AG04449 (cell line): ENCODE results near the gene CABP7.

Source experiments
- CTCF ChIA-PET: fragments of 350-600 bp; formaldehyde crosslinking; extraction: SDS; loops from one replicate; lab custom pipeline; 2021; ENCODE audit warnings: antibody characterized with exemption; lab: Yijun Ruan, JAX
- POLR2A ChIA-PET: fragments of 400-600, 350-600 bp; formaldehyde crosslinking; extraction: SDS; loops from one replicate; lab custom pipeline; 2020; ENCODE audit warnings: antibody characterized with exemption, inconsistent platforms; lab: Yijun Ruan, JAX
- DNase-seq: peaks from one replicate; pipeline ENCODE4 v3.0.0-alpha.2; 2010; ENCODE audit warnings: low read depth, low spot score
- H3K4me3 ChIP-seq: 2 replicates; pipeline ENCODE4 v1.5.1; 2011; ENCODE audit warnings: low read depth, mild to moderate bottlenecking, control low read depth, low read length
- TF ChIP-seq, protein P1 (sequence below): IDR thresholded peaks from one replicate; pipeline ENCODE4 v1.5.1; 2011; ENCODE audit warnings: mild to moderate bottlenecking, moderate library complexity, low read length, control low read depth, inconsistent platforms; ENCODE audit not compliant: insufficient read depth; ENCODE audit errors: missing control alignments

The CABP7 gene

DNA sequence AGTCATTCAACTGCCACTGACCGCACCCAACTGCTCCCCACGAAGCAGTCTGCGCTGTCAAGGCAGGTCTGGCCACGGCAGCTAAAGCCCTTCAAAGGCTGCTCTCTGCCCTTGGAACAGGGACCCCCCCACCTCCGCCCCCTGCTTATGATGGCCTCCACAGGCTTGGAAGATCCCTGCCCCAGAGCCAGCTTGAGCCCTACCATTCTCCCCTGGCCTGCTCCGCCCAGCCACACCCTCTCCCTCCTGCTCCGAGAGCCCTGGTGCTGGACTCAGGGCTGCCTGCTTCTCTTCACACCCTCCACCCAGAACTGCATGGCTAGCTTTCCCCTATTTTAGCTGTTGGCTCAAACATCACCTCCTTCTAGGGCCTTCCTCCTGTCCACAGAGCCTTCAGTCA lies 28.0 kb downstream of the CABP7 start:
- no peak overlapping the region for H3K4me3 ChIP-seq
- no peak for DNase-seq
- TF ChIP-seq, protein P1, sequence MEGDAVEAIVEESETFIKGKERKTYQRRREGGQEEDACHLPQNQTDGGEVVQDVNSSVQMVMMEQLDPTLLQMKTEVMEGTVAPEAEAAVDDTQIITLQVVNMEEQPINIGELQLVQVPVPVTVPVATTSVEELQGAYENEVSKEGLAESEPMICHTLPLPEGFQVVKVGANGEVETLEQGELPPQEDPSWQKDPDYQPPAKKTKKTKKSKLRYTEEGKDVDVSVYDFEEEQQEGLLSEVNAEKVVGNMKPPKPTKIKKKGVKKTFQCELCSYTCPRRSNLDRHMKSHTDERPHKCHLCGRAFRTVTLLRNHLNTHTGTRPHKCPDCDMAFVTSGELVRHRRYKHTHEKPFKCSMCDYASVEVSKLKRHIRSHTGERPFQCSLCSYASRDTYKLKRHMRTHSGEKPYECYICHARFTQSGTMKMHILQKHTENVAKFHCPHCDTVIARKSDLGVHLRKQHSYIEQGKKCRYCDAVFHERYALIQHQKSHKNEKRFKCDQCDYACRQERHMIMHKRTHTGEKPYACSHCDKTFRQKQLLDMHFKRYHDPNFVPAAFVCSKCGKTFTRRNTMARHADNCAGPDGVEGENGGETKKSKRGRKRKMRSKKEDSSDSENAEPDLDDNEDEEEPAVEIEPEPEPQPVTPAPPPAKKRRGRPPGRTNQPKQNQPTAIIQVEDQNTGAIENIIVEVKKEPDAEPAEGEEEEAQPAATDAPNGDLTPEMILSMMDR = no peak
- POLR2A ChIA-PET = no interaction called here
- CTCF ChIA-PET = no interaction called here

DNA sequence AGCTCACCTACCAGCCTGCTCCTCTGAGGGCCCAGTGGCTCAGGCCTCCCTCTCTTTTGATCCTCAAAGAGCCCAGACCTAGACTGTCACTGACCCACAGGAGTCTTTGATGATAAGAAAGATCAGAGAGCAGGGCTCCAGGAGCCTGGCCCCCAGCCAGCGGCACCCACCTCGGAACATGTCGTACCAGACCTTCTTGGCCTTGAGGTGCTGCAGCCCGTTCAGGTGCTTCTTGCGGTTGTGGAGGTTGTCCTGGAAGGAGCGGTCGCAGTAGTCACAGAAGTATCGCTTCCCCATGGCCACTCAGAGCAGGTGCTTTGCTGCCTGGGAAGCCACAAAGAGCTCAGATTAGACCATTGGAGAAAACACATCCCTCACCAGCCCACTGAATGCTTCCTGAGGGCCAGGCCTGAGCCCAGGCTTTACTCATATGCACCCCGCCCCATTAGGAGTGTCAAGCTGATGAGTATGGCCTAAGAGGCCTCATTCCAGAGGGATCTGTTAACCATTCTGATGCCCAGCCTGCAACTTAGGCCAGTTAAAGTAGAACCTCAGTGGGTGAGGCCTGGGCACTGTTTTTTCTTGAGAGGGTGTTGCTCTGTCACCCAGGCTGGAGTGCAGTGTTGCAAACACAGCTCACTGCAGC lies 28.6 kb downstream of the CABP7 start:
- TF ChIP-seq, protein P1 = no peak
- no peak for DNase-seq
- CTCF ChIA-PET = no interaction called here
- H3K4me3 ChIP-seq = no peak overlapping the region
- POLR2A ChIA-PET = no interaction called here

DNA sequence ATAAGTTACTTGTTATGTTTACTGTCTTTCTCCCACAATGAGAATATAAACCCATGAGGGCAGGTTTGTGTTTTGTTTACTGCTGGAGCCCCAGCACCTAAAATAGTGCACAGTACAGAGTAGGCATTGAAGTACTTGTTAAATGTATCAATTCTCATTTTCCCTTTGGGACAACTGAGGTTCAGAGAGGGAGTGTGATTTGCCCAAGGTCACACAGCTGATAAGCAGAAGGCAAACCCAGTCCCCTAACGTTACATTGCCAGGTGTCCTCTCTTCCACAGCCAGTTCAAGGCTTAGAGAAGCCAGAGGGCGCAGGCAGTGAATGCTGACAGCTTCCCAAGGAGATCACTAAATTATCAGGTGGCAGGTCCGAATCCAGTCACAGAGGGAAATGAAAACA lies 30.2 kb downstream of the CABP7 start:
- CTCF ChIA-PET = interaction anchor here (1.7 kb wide), 1 partner anchor 26 kb away, joined by 3 read pairs; no protein-coding TSS in a partner anchor
- DNase-seq = no peak
- TF ChIP-seq, protein P1 = no peak
- no peak overlapping the region for H3K4me3 ChIP-seq
- POLR2A ChIA-PET = no interaction called here

DNA sequence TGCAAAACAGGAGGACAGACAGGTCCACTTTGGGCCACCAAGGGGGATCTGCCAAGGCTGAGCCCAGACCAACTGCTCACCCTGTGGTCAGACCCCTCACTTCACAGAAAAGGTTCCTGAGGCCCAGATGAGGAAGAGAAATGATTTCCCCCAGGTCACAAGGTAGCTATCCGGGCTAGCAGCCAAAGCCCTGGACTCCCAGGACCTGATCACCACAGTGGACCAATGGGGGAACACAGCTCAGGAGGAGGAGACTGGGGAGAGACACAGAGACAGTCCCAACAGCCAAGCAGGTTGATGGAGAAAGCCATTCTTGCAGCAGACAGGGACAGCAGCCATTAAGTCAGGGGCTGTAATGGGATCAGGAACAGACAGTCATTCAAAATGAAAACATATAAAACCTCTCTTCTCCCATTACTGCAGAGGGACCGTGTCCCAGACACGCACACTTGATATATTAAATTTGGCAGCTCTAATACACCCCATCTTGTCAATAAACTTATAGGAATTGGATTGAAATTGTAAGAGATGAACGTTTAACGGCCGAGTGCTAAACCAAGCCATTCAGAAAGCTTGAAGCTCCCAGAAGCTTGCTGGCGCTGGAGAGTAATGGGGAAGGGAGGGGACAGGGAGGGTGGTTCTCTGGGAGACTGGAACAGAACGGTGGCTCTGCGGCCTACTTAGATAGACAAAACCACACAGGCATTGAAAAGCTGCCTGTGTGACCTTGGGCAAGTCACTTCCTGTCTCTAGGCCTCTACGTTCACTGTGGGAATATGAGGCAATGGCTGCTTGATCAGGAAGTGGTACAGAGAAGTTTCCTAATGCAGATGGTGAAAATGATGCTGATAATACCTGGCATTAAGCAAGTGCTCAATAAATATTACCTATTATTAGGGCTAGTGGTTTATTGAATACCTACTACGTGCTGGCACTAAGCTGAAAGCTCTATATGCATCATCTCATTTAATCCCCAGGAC lies 31.0 kb downstream of the CABP7 start:
- ChIA-PET CTCF (interaction anchor here (1.7 kb wide), 1 partner anchor 27 kb away, joined by 3 read pairs; no protein-coding TSS in a partner anchor), POLR2A (no interaction called here)
- DNase-seq = no peak
- H3K4me3 ChIP-seq = no peak overlapping the region
- TF ChIP-seq, protein P1 = no peak

DNA sequence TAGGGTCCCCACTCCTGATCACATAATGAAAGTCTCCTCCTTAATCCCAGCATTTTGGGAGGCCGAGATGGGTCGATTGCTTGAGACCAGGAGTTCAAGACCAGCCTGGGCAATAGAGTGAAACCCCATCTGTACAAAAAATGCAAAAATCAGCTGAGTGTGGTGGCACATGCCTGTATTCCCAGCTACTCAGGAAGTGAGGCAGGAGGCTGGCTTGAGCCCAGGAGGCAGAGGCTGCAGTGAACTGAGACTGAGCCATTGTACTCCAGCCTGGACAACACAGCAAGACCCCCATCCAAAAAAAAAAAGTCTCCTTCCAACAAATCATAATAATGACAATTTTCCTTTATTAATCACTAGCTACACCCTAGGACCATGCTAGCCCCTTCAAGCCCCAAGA lies 31.9 kb downstream of the CABP7 start:
- no peak for DNase-seq
- no peak overlapping the region for H3K4me3 ChIP-seq
- TF ChIP-seq, protein P1 = no peak
- POLR2A ChIA-PET = no interaction called here
- CTCF ChIA-PET = interaction anchor here (1.0 kb wide), 2 partner anchors 10 to 253 kb away, joined by 3 read pairs; no protein-coding TSS in a partner anchor
